Mammary epithelial cell (primary cell): Measurements from ENCODE around the gene ICAM1.

Source experiments
- CTCF ChIP-seq, 2 donors: IDR thresholded peaks in 1 of 2; conservative IDR thresholded peaks in 1 of 2; 2 replicates each; pipeline ENCODE4 v1.5.1; 2011 to 2012; ENCODE audit warnings: inconsistent platforms in 2 of 2, low read length in 2 of 2, mild to moderate bottlenecking in 2 of 2, control low read depth in 1 of 2, low read depth in 1 of 2; ENCODE audit not compliant: insufficient read depth in 1 of 2; ENCODE audit errors: extremely low read depth in 1 of 2
- EZH2 ChIP-seq: IDR thresholded peaks from 2 replicates; pipeline ENCODE4 v1.6.1; 2012; ENCODE audit warnings: low read length, inconsistent platforms, borderline replicate concordance

GRCh38 chr19:10284960-10285278 lies 14.0 kb downstream of the ICAM1 start:
- no peak for TF ChIP-seq CTCF (conservative IDR thresholded peaks at IDR 0.05 in 1 of 2, IDR thresholded peaks at IDR 0.05 in 1 of 2; ENCODE audit: extremely low read depth in 1 of 2, insufficient read depth in 1 of 2, low read depth in 1 of 2, low read length in 2 of 2)
- TF ChIP-seq EZH2, result no peak
